Activated CD4-positive, alpha-beta T cell treated with anti-CD3 and anti-CD28 coated beads for 36 hours (primary cell): ENCODE data around the gene KIFC3. TPM values are rescaled to one million over a fixed set of nuclear protein-coding genes. Genes with fewer than 3 reads are reported as not detected.

Experiments used
- ATAC-seq: fragments of 200-7000 bp; cut with Tn5 transposase; one replicate; pipeline ENCODE4 v1.10.0; 2021; ENCODE audit warnings: mild to moderate bottlenecking, moderate library complexity
- CTCF ChIA-PET: fragments of 350-600 bp; sonication (Branson Sonifier 250); formaldehyde crosslinking; loops from one replicate; lab custom pipeline; 2021; ENCODE audit warnings: antibody characterized with exemption; lab: Charles Lee
- POLR2A ChIA-PET: fragments of 350-600 bp; sonication (Branson Sonifier 250); formaldehyde crosslinking; loops from one replicate; lab custom pipeline; 2021; ENCODE audit warnings: antibody characterized with exemption, inconsistent platforms; lab: Charles Lee
- DNase-seq: peaks from one replicate; pipeline ENCODE4 v3.0.0-alpha.2; 2020
- H3K27ac Mint-ChIP-seq: one replicate; pipeline ENCODE4 v1.8.0; 2021; ENCODE audit warnings: mixed read lengths
- H3K27me3 Mint-ChIP-seq: one replicate; pipeline ENCODE4 v1.8.0; 2021; ENCODE audit warnings: mixed read lengths
- H3K36me3 Mint-ChIP-seq: one replicate; pipeline ENCODE4 v1.8.0; 2021; ENCODE audit warnings: low read depth, mixed read lengths
- H3K4me1 Mint-ChIP-seq: one replicate; pipeline ENCODE4 v1.8.0; 2021; ENCODE audit warnings: mixed read lengths
- H3K4me3 Mint-ChIP-seq: one replicate; pipeline ENCODE4 v1.8.0; 2021; ENCODE audit warnings: mild to moderate bottlenecking, moderate library complexity, mixed read lengths
- H3K9me3 Mint-ChIP-seq: one replicate; pipeline ENCODE4 v1.8.0; 2021; ENCODE audit warnings: low read depth, mixed read lengths
- intact Hi-C, 2 experiments: fragments of 100-400 bp; cut with DNase I in 1 of 2; cut with micrococcal nuclease in 1 of 2; formaldehyde crosslinking; loops; one replicate each; pipeline versions ENCODE4 v1.14.2 to v1.15.1; 2022 to 2024; cut with DNase I, micrococcal nuclease
- total RNA-seq, 2 experiments: library from RNA; stranded (reverse); gene quantifications; one replicate each; pipeline ENCODE4 v1.2.3, GENCODE V29; 2021

KIFC3 gene
- total RNA-seq, 2 experiments from 2014 or later: 0.32 to 0.66 TPM

DNA sequence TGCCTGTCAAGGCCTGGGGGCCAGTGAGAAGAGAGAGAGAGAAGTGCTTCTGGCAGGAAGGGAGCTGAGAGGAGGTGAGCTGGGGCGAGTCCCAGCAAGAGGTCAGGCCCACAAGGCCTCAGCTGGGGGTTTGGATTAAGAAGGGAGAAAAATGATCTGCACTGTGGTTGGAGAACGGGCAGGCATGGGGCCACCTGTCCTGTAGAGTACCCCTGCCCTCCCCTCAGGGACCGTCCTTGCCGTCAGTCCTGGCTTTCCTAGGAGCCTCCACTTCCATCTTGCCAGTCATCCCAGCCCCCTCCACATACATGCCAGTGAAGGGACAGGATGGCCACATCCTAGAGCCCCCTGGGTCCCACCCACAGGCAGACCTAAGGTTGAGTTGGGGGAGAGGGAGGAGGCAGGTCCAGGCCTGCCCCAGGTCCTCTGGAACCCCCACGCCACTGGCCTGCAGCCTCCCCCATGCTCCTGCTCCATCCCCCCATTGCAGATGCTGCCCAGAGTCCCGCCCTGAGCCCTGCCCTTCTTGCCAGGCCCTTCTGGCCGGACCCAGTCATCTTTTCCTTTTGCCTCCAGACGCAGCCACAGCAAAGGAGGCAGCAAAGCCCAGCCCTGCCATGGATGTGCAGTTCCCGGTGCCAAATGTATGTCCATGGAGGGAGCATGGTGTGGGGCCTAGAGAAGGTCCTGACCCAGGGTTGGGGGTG lies 47.8 kb downstream of the KIFC3 start:
- POLR2A ChIA-PET: no interaction called here
- intact Hi-C loops: loop anchor here in 1 of 2 experiments (10.0 kb wide), 1 partner anchor 140 kb away; no protein-coding TSS in a partner anchor

DNA sequence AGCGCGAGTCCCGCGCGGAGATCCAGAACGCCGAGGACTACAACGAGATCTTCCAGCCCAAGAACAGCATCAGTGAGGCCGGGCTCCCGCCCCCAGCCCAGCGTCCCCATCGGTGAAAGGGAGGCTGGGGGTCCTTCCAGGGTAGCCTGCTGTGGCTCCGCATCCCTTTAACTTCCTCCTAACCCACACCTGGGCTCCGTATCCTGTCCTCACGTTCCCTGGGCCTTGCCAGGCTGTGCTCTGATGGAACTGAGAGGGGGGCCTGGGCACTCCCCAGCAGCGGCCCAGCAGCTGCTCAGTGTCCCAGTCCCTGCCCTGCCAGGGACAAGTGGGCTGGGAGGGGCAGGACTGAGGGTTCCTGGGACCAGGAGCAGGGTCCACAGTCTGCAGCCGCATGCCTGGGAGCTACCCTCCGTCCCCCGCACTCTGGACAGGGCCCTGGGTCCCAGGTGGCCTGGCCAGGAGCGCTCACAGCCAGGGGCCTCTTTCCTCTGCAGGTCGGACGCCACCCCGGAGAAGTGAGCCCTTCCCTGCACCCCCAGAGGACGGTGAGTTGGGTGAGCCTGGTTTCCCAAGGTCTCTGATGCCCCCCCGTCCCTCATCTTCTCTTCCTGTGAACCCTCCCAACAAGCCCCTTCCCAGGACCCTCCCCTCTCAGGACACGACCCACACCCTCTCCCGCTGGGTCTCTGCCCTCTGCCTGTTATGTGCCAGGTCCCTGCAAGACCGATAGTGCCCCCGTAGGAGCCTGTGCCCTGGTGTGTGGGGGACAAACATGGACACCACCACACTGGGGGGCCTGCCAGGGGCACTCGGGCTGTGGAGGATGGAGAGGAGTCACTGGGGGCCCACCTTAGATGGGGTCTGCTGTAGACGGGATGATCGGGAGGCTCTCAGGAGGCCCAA lies 48.6 kb downstream of the KIFC3 start:
- no peaks in the 10 kb centered on the region for H3K9me3 Mint-ChIP-seq
- ATAC-seq (no peak), DNase-seq (no peak)
- H3K27me3 Mint-ChIP-seq: no peaks in the 10 kb centered on the region
- intact Hi-C loops: loop anchor here in 1 of 2 experiments (10.0 kb wide), 1 partner anchor 141 kb away; no protein-coding TSS in a partner anchor
- H3K4me1 Mint-ChIP-seq: peaks cover 2% of the 10 kb centered on the region
- CTCF ChIA-PET: no interaction called here
- peaks cover 6% of the 10 kb centered on the region for H3K36me3 Mint-ChIP-seq
- POLR2A ChIA-PET: interaction anchor here (0.6 kb wide), 1 partner anchor 95 kb away, joined by 3 read pairs; no protein-coding TSS in a partner anchor
- H3K4me3 Mint-ChIP-seq: no peak overlapping the region
- no peak overlapping the region for H3K27ac Mint-ChIP-seq

More for the DNA sequence above, 47.8 kb downstream of the KIFC3 start:
- H3K36me3 Mint-ChIP-seq: peaks cover 6% of the 10 kb centered on the region
- H3K27ac Mint-ChIP-seq: no peak overlapping the region
- no peaks in the 10 kb centered on the region for H3K9me3 Mint-ChIP-seq
- H3K4me1 Mint-ChIP-seq: peaks cover 2% of the 10 kb centered on the region
- DNase-seq (no peak), ATAC-seq (no peak)
- H3K4me3 Mint-ChIP-seq: no peak overlapping the region
- CTCF ChIA-PET: interaction anchor here (0.6 kb wide), 1 partner anchor 125 kb away, joined by 3 read pairs; no protein-coding TSS in a partner anchor
- H3K27me3 Mint-ChIP-seq: no peaks in the 10 kb centered on the region

DNA sequence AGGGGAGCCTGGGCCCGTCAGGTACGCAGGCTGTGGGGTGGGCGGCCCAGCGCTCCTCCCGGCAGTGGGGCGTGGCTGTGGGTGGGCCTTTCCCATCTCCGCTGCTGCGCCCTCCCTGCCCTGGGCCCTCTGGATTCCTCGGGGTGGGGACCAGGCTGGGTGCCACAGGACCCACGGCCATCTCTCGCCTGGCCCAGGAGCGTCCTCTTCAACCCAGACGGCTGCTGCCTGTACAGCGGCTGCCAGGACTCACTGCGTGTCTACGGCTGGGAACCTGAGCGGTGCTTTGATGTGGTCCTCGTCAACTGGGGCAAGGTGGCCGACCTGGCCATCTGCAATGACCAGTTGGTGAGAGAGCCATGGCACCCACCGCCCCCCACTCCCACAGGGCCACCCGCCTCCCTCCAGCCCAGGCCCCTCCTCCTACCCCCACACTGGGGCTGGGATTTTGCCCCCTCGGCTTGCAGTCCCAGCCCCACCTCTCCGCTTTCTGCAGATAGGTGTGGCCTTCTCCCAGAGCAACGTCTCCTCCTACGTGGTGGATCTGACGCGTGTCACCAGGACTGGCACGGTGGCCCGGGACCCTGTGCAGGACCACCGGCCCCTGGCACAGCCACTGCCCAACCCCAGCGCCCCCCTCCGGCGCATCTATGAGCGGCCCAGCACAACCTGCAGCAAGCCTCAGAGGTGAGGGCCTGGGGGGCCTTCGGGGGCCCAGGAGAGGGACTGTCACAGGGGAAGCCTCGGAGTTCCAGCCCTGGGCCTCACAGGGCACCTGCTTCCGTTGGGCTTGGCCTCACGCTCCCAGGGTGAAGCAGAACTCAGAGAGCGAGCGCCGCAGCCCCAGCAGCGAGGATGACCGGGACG lies 49.5 kb downstream of the KIFC3 start:
- ChIA-PET POLR2A (no interaction called here), CTCF (no interaction called here)
- Mint-ChIP-seq H3K27ac (no peak overlapping the region), H3K4me1 (no peaks in the 10 kb centered on the region), H3K36me3 (peaks cover 6% of the 10 kb centered on the region), H3K9me3 (no peaks in the 10 kb centered on the region), H3K27me3 (no peaks in the 10 kb centered on the region), H3K4me3 (no peak overlapping the region)
- intact Hi-C loops: loop anchor here in 1 of 2 experiments (10.0 kb wide), 1 partner anchor 142 kb away; no protein-coding TSS in a partner anchor
- ATAC-seq (no peak), DNase-seq (no peak)

DNA sequence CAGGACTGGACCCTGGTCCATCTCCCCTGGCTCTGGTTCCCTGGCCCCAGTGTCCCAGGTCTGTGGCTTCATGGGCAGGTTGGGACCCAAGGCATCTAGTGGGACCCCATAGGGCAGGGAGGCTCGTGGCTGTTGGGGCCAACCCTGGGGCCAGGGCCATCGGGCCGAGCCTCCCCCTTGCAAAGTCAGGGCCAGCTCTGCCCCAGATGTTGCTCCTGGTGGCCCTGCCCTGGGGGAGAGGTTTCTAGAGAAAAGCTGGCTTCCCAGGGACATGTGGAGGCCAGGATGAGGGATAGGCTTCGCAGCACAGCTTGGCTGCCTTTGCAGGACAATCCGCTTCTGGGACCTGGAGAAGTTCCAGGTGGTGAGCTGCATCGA lies 50.1 kb downstream of the KIFC3 start:
- no peak for ATAC-seq
- H3K27ac Mint-ChIP-seq: no peak overlapping the region
- peaks cover 6% of the 10 kb centered on the region for H3K36me3 Mint-ChIP-seq
- H3K9me3 Mint-ChIP-seq: no peaks in the 10 kb centered on the region
- DNase-seq: no peak
- intact Hi-C loops: loop anchor here in 1 of 2 experiments (10.0 kb wide), 1 partner anchor 143 kb away; no protein-coding TSS in a partner anchor
- ChIA-PET CTCF (interaction anchor here (1.0 kb wide), 1 partner anchor 169 kb away, joined by 3 read pairs; no protein-coding TSS in a partner anchor), POLR2A (no interaction called here)
- no peak overlapping the region for H3K4me3 Mint-ChIP-seq
- H3K4me1 Mint-ChIP-seq: no peaks in the 10 kb centered on the region
- no peaks in the 10 kb centered on the region for H3K27me3 Mint-ChIP-seq

DNA sequence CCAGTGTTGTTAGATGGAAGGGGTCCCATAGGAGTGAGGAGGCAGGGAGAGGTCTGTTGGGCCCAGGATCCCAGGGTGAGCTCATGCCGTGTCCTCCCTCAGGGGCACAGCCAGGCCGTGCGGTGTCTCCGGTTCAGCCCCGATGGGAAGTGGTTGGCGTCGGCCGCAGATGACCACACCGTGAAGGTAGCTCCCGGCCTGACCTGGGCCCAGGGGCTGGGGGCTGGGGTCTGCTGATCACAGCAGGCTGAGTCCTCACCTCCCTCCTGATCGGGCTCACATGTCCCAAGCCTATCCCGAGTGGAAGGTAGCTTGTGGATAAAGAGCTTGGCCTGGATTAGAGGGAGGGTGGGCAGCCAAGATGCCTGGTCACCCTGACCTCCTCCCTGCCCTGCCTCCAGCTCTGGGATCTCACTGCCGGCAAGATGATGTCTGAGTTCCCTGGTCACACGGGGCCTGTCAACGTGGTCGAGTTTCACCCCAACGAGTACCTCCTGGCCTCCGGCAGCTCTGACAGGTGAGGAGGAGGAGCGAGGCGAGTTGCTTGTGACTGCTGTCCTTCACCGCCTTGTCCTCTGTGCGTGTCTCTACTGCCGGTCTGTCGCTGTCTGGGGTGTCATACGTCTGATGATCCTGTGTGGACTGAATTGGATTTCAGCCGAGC lies 50.6 kb downstream of the KIFC3 start:
- ATAC-seq (no peak), DNase-seq (no peak)
- Mint-ChIP-seq H3K27me3 (no peaks in the 10 kb centered on the region), H3K4me3 (no peak overlapping the region), H3K36me3 (peaks cover 6% of the 10 kb centered on the region), H3K4me1 (no peaks in the 10 kb centered on the region), H3K9me3 (no peaks in the 10 kb centered on the region), H3K27ac (no peak overlapping the region)
- POLR2A ChIA-PET: no interaction called here
- CTCF ChIA-PET: interaction anchor here (0.6 to 1.0 kb wide), 2 partner anchors 9 to 169 kb away, joined by 3 to 4 read pairs; no protein-coding TSS in a partner anchor
- intact Hi-C loops: loop anchor here in 1 of 2 experiments (10.0 kb wide), 1 partner anchor 143 kb away; no protein-coding TSS in a partner anchor

DNA sequence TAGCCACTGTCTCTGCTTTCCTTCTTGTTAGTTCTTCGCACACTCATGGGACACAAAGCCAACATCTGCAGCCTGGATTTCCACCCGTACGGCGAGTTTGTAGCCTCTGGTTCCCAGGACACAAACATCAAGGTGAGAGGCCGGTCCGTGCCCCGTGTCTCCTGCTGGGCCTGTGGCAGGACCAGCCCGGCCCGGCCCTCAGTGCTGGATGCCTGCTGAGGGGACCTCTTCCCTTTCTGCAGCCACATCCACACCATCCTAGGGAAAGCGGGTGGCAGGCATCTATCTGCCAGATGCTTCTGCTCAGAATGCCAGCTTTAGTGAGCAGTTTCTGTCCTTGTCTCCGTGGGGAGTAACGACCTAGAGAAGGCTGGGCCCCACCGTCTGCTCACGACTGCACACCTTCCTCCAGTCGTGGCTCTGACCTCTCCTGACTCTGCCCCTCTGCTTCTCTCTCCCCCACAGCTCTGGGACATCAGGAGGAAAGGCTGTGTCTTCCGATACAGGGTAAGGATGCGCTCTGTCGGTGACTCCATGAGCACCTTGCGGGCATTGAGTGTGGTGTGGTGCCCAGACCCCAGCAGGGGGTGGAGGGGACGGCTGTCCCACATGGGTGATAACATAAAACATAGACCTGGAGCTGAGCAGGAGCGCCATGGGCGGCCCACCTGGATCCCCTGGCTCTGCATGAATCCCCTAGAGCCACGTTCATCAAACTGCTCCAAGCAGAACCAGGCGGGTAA lies 51.3 kb downstream of the KIFC3 start:
- Mint-ChIP-seq H3K27ac (no peak overlapping the region), H3K9me3 (no peaks in the 10 kb centered on the region), H3K36me3 (peaks cover 8% of the 10 kb centered on the region), H3K4me1 (no peaks in the 10 kb centered on the region), H3K27me3 (no peaks in the 10 kb centered on the region), H3K4me3 (no peak overlapping the region)
- no peak for DNase-seq
- POLR2A ChIA-PET: no interaction called here
- ATAC-seq: no peak
- intact Hi-C loops: loop anchor here in 1 of 2 experiments (10.0 kb wide), 1 partner anchor 144 kb away; no protein-coding TSS in a partner anchor
- CTCF ChIA-PET: interaction anchor here (0.6 kb wide), 1 partner anchor 10 kb away, joined by 4 read pairs; no protein-coding TSS in a partner anchor

DNA sequence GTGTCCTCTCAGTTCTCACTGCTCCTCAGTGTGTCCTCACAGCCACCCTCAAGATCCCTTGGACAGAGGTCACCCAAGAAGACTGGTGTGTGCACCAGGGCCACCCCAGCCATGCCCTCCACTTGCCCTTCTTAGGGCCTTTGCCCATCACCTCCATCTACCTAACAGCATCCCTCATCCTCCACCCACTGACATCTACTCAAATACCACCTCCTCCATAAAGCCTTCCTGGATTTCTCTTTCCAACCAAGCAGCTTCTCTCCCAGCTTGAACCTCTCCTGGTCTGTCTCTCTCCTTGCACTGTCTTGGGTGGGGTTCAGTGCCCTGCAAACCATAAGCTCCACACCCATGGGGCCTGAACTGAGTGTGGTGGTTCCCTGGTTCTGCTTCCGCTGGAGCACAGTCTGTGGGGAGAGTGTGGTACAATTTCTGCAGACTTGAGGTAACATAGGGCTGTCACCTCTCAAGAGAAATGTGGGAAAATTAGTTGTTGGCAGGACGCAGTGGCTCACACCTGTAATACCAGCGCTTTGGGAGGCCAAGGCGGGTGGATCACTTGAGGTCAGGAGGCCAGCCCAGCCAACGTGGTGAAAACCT lies 52.3 kb downstream of the KIFC3 start:
- no peaks in the 10 kb centered on the region for H3K27me3 Mint-ChIP-seq
- CTCF ChIA-PET: interaction anchor here (1.1 kb wide), 1 partner anchor 173 kb away, joined by 3 read pairs; no protein-coding TSS in a partner anchor
- intact Hi-C loops: loop anchor here in 1 of 2 experiments (10.0 kb wide), 1 partner anchor 145 kb away; no protein-coding TSS in a partner anchor
- H3K27ac Mint-ChIP-seq: no peak overlapping the region
- no peak for DNase-seq
- peaks cover 5% of the 10 kb centered on the region for H3K36me3 Mint-ChIP-seq
- no peak overlapping the region for H3K4me3 Mint-ChIP-seq
- H3K9me3 Mint-ChIP-seq: no peaks in the 10 kb centered on the region
- no peak for ATAC-seq
- POLR2A ChIA-PET: no interaction called here
- H3K4me1 Mint-ChIP-seq: no peaks in the 10 kb centered on the region

DNA sequence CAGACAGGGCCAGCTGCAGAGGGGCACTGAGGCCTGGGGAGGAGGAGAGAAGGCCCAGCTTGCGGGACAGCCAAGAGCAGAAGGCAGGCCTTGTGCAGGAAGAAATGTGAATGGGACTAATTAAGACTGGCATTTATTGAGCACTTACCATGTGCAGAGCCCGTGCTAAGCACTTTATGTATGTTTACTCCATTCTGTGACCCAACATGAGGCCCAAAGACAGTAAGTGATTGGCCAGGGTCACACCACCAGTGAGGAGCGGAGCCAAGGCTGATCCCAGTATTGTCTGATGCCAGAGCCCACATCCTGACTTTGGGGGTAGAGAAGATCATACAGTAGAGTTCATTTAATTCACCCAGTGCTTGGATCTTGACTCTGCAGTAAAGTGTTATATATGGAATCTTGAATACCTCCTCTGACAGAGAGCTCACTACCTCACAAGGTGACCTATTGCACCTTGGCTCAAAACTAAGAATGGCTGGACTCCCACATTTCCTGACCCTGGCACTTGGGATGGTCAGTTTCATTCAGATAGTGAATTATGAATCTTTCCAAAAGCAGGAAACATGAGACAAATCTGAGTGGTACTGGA lies 53.1 kb downstream of the KIFC3 start:
- ATAC-seq: no peak
- intact Hi-C loops: no loop called here
- DNase-seq: no peak
- Mint-ChIP-seq H3K4me1 (no peaks in the 10 kb centered on the region), H3K36me3 (peaks cover 8% of the 10 kb centered on the region), H3K4me3 (no peak overlapping the region), H3K27ac (no peak overlapping the region), H3K9me3 (no peaks in the 10 kb centered on the region), H3K27me3 (no peaks in the 10 kb centered on the region)
- ChIA-PET CTCF (interaction anchor here (1.4 kb wide), 1 partner anchor 9 kb away, joined by 3 read pairs; no protein-coding TSS in a partner anchor), POLR2A (no interaction called here)

DNA sequence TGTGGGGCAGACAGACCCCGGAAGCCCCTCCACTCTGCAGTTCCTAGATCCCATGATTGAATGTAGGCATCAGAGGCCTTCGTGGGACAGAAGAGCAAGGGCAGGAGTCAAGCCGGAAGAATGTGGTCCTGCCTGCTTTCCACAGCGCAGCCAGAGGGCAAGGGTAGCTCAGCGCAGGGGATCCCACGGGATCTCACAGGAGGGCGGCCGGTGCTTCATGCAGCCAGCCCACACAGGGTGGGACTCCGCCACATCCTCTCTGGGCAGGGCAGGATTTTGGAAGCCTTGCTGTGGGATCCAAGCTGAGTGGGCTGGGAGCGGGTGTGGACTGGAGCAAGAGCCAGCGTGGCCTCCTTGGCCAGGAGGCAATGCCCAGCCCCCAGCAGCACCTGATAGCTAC lies 53.7 kb downstream of the KIFC3 start:
- H3K4me1 Mint-ChIP-seq: no peaks in the 10 kb centered on the region
- DNase-seq (no peak), ATAC-seq (no peak)
- peaks cover 8% of the 10 kb centered on the region for H3K36me3 Mint-ChIP-seq
- H3K27ac Mint-ChIP-seq: no peak overlapping the region
- H3K9me3 Mint-ChIP-seq: no peaks in the 10 kb centered on the region
- POLR2A ChIA-PET: interaction anchor here (0.6 kb wide), 1 partner anchor 14 kb away, joined by 3 read pairs; no protein-coding TSS in a partner anchor
- no peaks in the 10 kb centered on the region for H3K27me3 Mint-ChIP-seq
- intact Hi-C loops: no loop called here
- no peak overlapping the region for H3K4me3 Mint-ChIP-seq
- CTCF ChIA-PET: interaction anchor here (1.4 kb wide), 1 partner anchor 9 kb away, joined by 3 read pairs; no protein-coding TSS in a partner anchor
